Loucy (cell line): Measurements from ENCODE around the gene LRCH3.
"Not testable (repeated sequence)": the region's sequence is repeated elsewhere in the genome, so short reads cannot be mapped to it uniquely, and the experiment has no call there.

Experiments used
- H2AFZ ChIP-seq: fragments of 200-600 bp; sonication (generic); 2 replicates; pipeline ENCODE4 v1.6.0; 2016; ENCODE audit warnings: antibody characterized with exemption, mild to moderate bottlenecking, low read length, moderate library complexity
- H3F3A ChIP-seq: fragments of 200-600 bp; 2 replicates; pipeline ENCODE4 v1.6.0; 2016; ENCODE audit warnings: antibody characterized with exemption, low read depth, mild to moderate bottlenecking
- H3K27me3 ChIP-seq: fragments of 200-600 bp; sonication (generic); 2 replicates; pipeline ENCODE4 v1.6.1; 2014; ENCODE audit warnings: low read length, mild to moderate bottlenecking; ENCODE audit not compliant: insufficient read depth, poor library complexity, severe bottlenecking
- H3K36me3 ChIP-seq: fragments of 200-600 bp; sonication (generic); 2 replicates; pipeline ENCODE4 v1.6.1; 2016; ENCODE audit warnings: low read length; ENCODE audit not compliant: insufficient read depth
- H3K4me1 ChIP-seq: fragments of 200-600 bp; sonication (generic); 2 replicates; pipeline ENCODE4 v1.5.1; 2014; ENCODE audit warnings: low read length, mild to moderate bottlenecking; ENCODE audit not compliant: insufficient read depth, poor library complexity, severe bottlenecking
- H3K4me2 ChIP-seq: fragments of 200-600 bp; sonication (generic); 2 replicates; pipeline ENCODE4 v1.6.0; 2014; ENCODE audit warnings: antibody characterized with exemption, low read length, low read depth, mild to moderate bottlenecking; ENCODE audit not compliant: poor library complexity, severe bottlenecking
- H3K4me3 ChIP-seq: fragments of 200-600 bp; sonication (generic); 2 replicates; pipeline ENCODE4 v1.5.1; 2014; ENCODE audit warnings: low read length, mild to moderate bottlenecking, mixed read lengths; ENCODE audit not compliant: poor library complexity, severe bottlenecking
- H3K79me2 ChIP-seq: fragments of 200-600 bp; sonication (generic); 2 replicates; pipeline ENCODE4 v1.6.1; 2014; ENCODE audit warnings: low read length; ENCODE audit not compliant: insufficient read depth
- H3K9ac ChIP-seq: fragments of 200-600 bp; sonication (generic); 2 replicates; pipeline ENCODE4 v1.6.0; 2014; ENCODE audit warnings: mild to moderate bottlenecking, low read depth, low read length, moderate library complexity; ENCODE audit not compliant: poor library complexity, severe bottlenecking
- H3K9me2 ChIP-seq: fragments of 200-600 bp; sonication (generic); replicated peaks from 2 replicates; pipeline ENCODE4 v1.6.1; 2016; ENCODE audit warnings: low read depth, low read length, mixed read lengths
- H3K9me3 ChIP-seq: fragments of 200-600 bp; sonication (generic); 2 replicates; pipeline ENCODE4 v1.6.1; 2014; ENCODE audit warnings: mild to moderate bottlenecking, antibody characterized with exemption, low read length, low read depth; ENCODE audit not compliant: insufficient read depth
- H4K20me1 ChIP-seq: fragments of 200-600 bp; sonication (generic); 2 replicates; pipeline ENCODE4 v1.6.0; 2014; ENCODE audit warnings: antibody characterized with exemption, low read length, mild to moderate bottlenecking; ENCODE audit not compliant: insufficient read depth, poor library complexity, severe bottlenecking
- CTCF ChIP-seq: fragments of 200-600 bp; sonication (generic); conservative IDR thresholded peaks from 2 replicates; pipeline ENCODE4 v1.5.1; 2014; ENCODE audit warnings: mild to moderate bottlenecking, antibody characterized with exemption, low read length
- EZH2phosphoT487 ChIP-seq: fragments of 200-600 bp; IDR thresholded peaks from 2 replicates; pipeline ENCODE4 v1.6.1; 2018; ENCODE audit warnings: antibody characterized with exemption, mild to moderate bottlenecking, moderate library complexity, borderline replicate concordance

Gene LRCH3

GRCh38 chr3:197907196-197907595 lies 116.1 kb downstream of the LRCH3 start:
- Histone ChIP-seq H3K9ac (no peak overlapping the region), H3K27me3 (no peaks in the 10 kb centered on the region), H3F3A (no peaks in the 10 kb centered on the region), H3K4me3 (no peak overlapping the region), H3K79me2 (no peaks in the 10 kb centered on the region), H3K4me1 (no peaks in the 10 kb centered on the region), H4K20me1 (no peaks in the 10 kb centered on the region), H3K9me2 (no peaks in the 10 kb centered on the region), H3K36me3 (no peaks in the 10 kb centered on the region), H3K9me3 (no peaks in the 10 kb centered on the region), H3K4me2 (no peak overlapping the region), H2AFZ (no peak overlapping the region)
- TF ChIP-seq CTCF (no peak), EZH2phosphoT487 (no peak)

- not testable (repeated sequence) for H3K4me2 ChIP-seq, H3K4me3 ChIP-seq, H3K79me2 ChIP-seq, H2AFZ ChIP-seq, H3K4me1 ChIP-seq, H3K9me3 ChIP-seq, H3K27me3 ChIP-seq, H4K20me1 ChIP-seq, H3K9ac ChIP-seq, H3K36me3 ChIP-seq, H3K9me2 ChIP-seq, H3F3A ChIP-seq
Measured at GRCh38 chr3:197908550-197908949, 117.5 kb downstream of the LRCH3 start.

- H3K9me3 ChIP-seq: no peaks in the 10 kb centered on the region
- no peak overlapping the region for H3K4me3 ChIP-seq
Measured at GRCh38 chr3:197908957-197909701, 118.1 kb downstream of the LRCH3 start.

More at GRCh38 chr3:197908957-197909701, 118.1 kb downstream of the LRCH3 start:
- no peak for TF ChIP-seq CTCF
- no peak for TF ChIP-seq EZH2phosphoT487
- Histone ChIP-seq H3K79me2 (no peaks in the 10 kb centered on the region), H3K4me2 (no peak overlapping the region), H3K27me3 (no peaks in the 10 kb centered on the region), H3K9ac (no peak overlapping the region), H3F3A (no peaks in the 10 kb centered on the region), H3K36me3 (no peaks in the 10 kb centered on the region), H4K20me1 (no peaks in the 10 kb centered on the region), H2AFZ (no peak overlapping the region), H3K9me2 (no peaks in the 10 kb centered on the region), H3K4me1 (no peaks in the 10 kb centered on the region)
